ENCODE measurements around the gene LDLRAD2. TPM values are rescaled to one million over a fixed set of nuclear protein-coding genes. Genes with fewer than 3 reads are reported as not detected.

The LDLRAD2 gene
- total and polyA plus RNA-seq, 2 of the 8 experiments (the other 6 are each of a cell fraction or from before 2014, with no cell fraction given), result 0.48 to 0.74 TPM

DNA sequence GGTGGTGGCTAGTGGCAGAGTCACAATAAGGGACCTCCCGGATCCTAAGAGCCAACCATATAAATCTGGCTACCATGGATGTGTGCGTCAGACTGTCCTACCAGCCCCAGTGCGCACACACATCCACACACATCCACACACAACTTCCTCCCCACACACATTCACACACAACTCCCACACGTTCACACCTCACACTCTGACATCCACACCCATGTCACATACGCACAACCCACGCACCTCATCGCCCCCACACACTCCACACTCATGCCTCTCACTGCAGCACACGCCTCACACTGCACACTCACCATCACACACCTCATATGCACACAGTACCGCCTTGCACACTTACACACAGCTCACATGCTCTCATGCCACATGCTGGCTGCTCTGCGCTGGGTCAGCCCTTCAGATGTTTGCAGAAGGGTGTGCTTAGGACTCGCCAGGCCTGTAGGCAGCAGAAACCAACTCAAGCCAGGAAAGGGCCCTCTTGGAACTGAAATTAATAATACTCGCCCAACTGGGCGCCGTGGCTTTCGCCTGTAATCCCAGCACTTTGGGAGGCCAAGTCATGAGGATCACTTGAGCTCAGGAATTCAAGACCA lies 3.0 kb downstream of the LDLRAD2 start (continued):
- TF ChIP-seq, protein P1, sequence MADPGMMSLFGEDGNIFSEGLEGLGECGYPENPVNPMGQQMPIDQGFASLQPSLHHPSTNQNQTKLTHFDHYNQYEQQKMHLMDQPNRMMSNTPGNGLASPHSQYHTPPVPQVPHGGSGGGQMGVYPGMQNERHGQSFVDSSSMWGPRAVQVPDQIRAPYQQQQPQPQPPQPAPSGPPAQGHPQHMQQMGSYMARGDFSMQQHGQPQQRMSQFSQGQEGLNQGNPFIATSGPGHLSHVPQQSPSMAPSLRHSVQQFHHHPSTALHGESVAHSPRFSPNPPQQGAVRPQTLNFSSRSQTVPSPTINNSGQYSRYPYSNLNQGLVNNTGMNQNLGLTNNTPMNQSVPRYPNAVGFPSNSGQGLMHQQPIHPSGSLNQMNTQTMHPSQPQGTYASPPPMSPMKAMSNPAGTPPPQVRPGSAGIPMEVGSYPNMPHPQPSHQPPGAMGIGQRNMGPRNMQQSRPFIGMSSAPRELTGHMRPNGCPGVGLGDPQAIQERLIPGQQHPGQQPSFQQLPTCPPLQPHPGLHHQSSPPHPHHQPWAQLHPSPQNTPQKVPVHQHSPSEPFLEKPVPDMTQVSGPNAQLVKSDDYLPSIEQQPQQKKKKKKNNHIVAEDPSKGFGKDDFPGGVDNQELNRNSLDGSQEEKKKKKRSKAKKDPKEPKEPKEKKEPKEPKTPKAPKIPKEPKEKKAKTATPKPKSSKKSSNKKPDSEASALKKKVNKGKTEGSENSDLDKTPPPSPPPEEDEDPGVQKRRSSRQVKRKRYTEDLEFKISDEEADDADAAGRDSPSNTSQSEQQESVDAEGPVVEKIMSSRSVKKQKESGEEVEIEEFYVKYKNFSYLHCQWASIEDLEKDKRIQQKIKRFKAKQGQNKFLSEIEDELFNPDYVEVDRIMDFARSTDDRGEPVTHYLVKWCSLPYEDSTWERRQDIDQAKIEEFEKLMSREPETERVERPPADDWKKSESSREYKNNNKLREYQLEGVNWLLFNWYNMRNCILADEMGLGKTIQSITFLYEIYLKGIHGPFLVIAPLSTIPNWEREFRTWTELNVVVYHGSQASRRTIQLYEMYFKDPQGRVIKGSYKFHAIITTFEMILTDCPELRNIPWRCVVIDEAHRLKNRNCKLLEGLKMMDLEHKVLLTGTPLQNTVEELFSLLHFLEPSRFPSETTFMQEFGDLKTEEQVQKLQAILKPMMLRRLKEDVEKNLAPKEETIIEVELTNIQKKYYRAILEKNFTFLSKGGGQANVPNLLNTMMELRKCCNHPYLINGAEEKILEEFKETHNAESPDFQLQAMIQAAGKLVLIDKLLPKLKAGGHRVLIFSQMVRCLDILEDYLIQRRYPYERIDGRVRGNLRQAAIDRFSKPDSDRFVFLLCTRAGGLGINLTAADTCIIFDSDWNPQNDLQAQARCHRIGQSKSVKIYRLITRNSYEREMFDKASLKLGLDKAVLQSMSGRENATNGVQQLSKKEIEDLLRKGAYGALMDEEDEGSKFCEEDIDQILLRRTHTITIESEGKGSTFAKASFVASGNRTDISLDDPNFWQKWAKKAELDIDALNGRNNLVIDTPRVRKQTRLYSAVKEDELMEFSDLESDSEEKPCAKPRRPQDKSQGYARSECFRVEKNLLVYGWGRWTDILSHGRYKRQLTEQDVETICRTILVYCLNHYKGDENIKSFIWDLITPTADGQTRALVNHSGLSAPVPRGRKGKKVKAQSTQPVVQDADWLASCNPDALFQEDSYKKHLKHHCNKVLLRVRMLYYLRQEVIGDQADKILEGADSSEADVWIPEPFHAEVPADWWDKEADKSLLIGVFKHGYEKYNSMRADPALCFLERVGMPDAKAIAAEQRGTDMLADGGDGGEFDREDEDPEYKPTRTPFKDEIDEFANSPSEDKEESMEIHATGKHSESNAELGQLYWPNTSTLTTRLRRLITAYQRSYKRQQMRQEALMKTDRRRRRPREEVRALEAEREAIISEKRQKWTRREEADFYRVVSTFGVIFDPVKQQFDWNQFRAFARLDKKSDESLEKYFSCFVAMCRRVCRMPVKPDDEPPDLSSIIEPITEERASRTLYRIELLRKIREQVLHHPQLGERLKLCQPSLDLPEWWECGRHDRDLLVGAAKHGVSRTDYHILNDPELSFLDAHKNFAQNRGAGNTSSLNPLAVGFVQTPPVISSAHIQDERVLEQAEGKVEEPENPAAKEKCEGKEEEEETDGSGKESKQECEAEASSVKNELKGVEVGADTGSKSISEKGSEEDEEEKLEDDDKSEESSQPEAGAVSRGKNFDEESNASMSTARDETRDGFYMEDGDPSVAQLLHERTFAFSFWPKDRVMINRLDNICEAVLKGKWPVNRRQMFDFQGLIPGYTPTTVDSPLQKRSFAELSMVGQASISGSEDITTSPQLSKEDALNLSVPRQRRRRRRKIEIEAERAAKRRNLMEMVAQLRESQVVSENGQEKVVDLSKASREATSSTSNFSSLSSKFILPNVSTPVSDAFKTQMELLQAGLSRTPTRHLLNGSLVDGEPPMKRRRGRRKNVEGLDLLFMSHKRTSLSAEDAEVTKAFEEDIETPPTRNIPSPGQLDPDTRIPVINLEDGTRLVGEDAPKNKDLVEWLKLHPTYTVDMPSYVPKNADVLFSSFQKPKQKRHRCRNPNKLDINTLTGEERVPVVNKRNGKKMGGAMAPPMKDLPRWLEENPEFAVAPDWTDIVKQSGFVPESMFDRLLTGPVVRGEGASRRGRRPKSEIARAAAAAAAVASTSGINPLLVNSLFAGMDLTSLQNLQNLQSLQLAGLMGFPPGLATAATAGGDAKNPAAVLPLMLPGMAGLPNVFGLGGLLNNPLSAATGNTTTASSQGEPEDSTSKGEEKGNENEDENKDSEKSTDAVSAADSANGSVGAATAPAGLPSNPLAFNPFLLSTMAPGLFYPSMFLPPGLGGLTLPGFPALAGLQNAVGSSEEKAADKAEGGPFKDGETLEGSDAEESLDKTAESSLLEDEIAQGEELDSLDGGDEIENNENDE (IDR thresholded peaks at IDR 0.05; ENCODE audit: insufficient replicate concordance, low read length), result no peak
- TF ChIP-seq SIN3A (conservative IDR thresholded peaks at IDR 0.05 in 1 of 2, IDR thresholded peaks at IDR 0.05 in 1 of 2; ENCODE audit: low read depth in 1 of 2, low read length in 2 of 2), result no peak
- no peak for TF ChIP-seq EZH2 (IDR thresholded peaks at IDR 0.05; ENCODE audit: low read depth, low read length, severe bottlenecking)

All from H1 (cell line).